Trophoblast cell (in vitro differentiated cells and primary cell): ENCODE data around the gene CXCL1.

Experiments
- DNase-seq, 2 donors: peaks; one replicate each; pipeline ENCODE4 v3.0.0-alpha.2; 2016
- H2AFZ ChIP-seq: 2 replicates; pipeline ENCODE4 v1.6.1; 2013; ENCODE audit warnings: low read length, moderate library complexity, mild to moderate bottlenecking; ENCODE audit not compliant: insufficient read depth, poor library complexity
- H2AK5ac ChIP-seq: 2 replicates; pipeline ENCODE4 v1.6.1; 2013; ENCODE audit warnings: mild to moderate bottlenecking, low read length
- H2BK120ac ChIP-seq: 2 replicates; pipeline ENCODE4 v1.6.1; 2013; ENCODE audit warnings: low read length, mild to moderate bottlenecking, moderate library complexity; ENCODE audit not compliant: insufficient read depth, poor library complexity
- H2BK12ac ChIP-seq: 2 replicates; pipeline ENCODE4 v1.6.1; 2013; ENCODE audit warnings: mild to moderate bottlenecking, low read length, moderate library complexity
- H2BK5ac ChIP-seq: 2 replicates; pipeline ENCODE4 v1.6.1; 2013; ENCODE audit warnings: low read length, low read depth, moderate library complexity, mild to moderate bottlenecking; ENCODE audit not compliant: poor library complexity
- H3K14ac ChIP-seq: 2 replicates; pipeline ENCODE4 v1.6.1; 2013; ENCODE audit warnings: mild to moderate bottlenecking, low read length
- H3K18ac ChIP-seq: 2 replicates; pipeline ENCODE4 v1.6.1; 2013; ENCODE audit warnings: mild to moderate bottlenecking, low read length
- H3K23ac ChIP-seq: 2 replicates; pipeline ENCODE4 v1.6.1; 2013; ENCODE audit warnings: low read length
- H3K27ac ChIP-seq: 2 replicates; pipeline ENCODE4 v1.5.1; 2013; ENCODE audit warnings: low read depth, mild to moderate bottlenecking, inconsistent platforms, low read length, moderate library complexity
- H3K27me3 ChIP-seq: 2 replicates; pipeline ENCODE4 v1.6.1; 2013; ENCODE audit warnings: inconsistent platforms, mild to moderate bottlenecking, low read length, moderate library complexity; ENCODE audit not compliant: insufficient read depth
- H3K36me3 ChIP-seq, 2 experiments: 1 replicate in 1 of 2; 2 replicates in 1 of 2; pipeline ENCODE4 v1.6.1; 2013; ENCODE audit warnings: low read length in 2 of 2, mild to moderate bottlenecking in 2 of 2, moderate library complexity in 1 of 2; ENCODE audit not compliant: insufficient read depth in 2 of 2, control insufficient read depth in 1 of 2
- H3K4ac ChIP-seq: 2 replicates; pipeline ENCODE4 v1.6.1; 2013; ENCODE audit warnings: low read depth, mild to moderate bottlenecking, low read length, moderate library complexity
- H3K4me1 ChIP-seq, 2 experiments: 1 replicate in 1 of 2; 2 replicates in 1 of 2; pipeline ENCODE4 v1.6.1; 2013; ENCODE audit warnings: low read length in 2 of 2, mild to moderate bottlenecking in 2 of 2, moderate library complexity in 1 of 2; ENCODE audit not compliant: insufficient read depth in 2 of 2, control insufficient read depth in 1 of 2
- H3K4me2 ChIP-seq: 2 replicates; pipeline ENCODE4 v1.6.1; 2013; ENCODE audit warnings: inconsistent platforms, mild to moderate bottlenecking, low read length, moderate library complexity
- H3K4me3 ChIP-seq: 2 replicates; pipeline ENCODE4 v1.5.1; 2013; ENCODE audit warnings: mild to moderate bottlenecking, low read depth, low read length, inconsistent platforms
- H3K79me1 ChIP-seq: one replicate; pipeline ENCODE4 v1.6.1; 2013; ENCODE audit warnings: low read length
- H3K79me2 ChIP-seq: 2 replicates; pipeline ENCODE4 v1.6.1; 2013; ENCODE audit warnings: low read length, mild to moderate bottlenecking; ENCODE audit not compliant: control insufficient read depth, insufficient read depth, poor library complexity
- H3K9ac ChIP-seq: 2 replicates; pipeline ENCODE4 v1.6.1; 2013; ENCODE audit warnings: mild to moderate bottlenecking, low read length
- H3K9me3 ChIP-seq: 2 replicates; pipeline ENCODE4 v1.6.1; 2013; ENCODE audit warnings: low read depth, mild to moderate bottlenecking, control low read depth, inconsistent platforms, low read length; ENCODE audit not compliant: insufficient read depth
- H4K12ac ChIP-seq: 2 replicates; pipeline ENCODE4 v1.6.1; 2013; ENCODE audit warnings: low read depth, mild to moderate bottlenecking, low read length, moderate library complexity
- H4K8ac ChIP-seq: 2 replicates; pipeline ENCODE4 v1.6.1; 2013; ENCODE audit warnings: low read depth, mild to moderate bottlenecking, low read length, moderate library complexity
- H4K91ac ChIP-seq: one replicate; pipeline ENCODE4 v1.6.1; 2013; ENCODE audit warnings: low read depth, mild to moderate bottlenecking, low read length, moderate library complexity
- WGBS: extraction: QIAGEN DNeasy Blood & Tissue Kit; methylation state at CpG from one replicate; pipeline ENCODE4 v1.1.7; 2013; ENCODE audit warnings: missing lambda C conversion rate; ENCODE audit not compliant: insufficient read length, insufficient coverage; ENCODE audit errors: extremely low coverage; 5-methylcytosine and 5-hydroxymethylcytosine counted together

Gene CXCL1

DNA sequence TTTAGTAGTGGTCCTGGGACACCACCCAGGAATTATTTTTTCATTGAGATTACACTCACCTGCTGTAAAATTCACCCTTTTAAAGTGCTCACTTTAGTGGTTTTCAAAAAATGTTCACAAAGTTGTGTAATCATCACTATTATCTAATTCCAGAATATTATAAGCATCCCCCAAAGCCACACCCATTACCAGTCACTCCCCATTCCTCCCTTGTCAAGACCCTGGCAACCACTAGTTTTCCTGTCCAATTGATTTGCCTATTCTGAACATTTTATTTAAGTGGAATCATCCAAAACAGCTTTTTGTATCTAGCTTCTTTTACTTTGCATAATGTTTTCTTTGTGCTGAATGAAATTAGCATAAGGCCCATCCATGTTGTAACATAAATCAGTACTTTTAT, 45.4 kb upstream of the CXCL1 start:
- Histone ChIP-seq H2BK120ac (no peak overlapping the region), H3K9me3 (no peaks in the 10 kb centered on the region), H3K4me3 (no peak overlapping the region), H3K27me3 (no peaks in the 10 kb centered on the region), H3K18ac (no peak overlapping the region), H3K27ac (no peak overlapping the region), H3K14ac (no peak overlapping the region), H3K79me2 (no peaks in the 10 kb centered on the region), H3K36me3 (no peaks in the 10 kb centered on the region), H3K23ac (no peak overlapping the region), H2BK12ac (no peak overlapping the region), H4K12ac (no peak overlapping the region), H3K9ac (no peak overlapping the region), H2AFZ (no peak overlapping the region), H4K8ac (no peak overlapping the region), H3K4me1 (no peaks in the 10 kb centered on the region), H3K79me1 (no peaks in the 10 kb centered on the region), H2BK5ac (no peak overlapping the region), H3K4me2 (no peak overlapping the region), H3K4ac (no peak overlapping the region), H2AK5ac (no peak overlapping the region), H4K91ac (no peak overlapping the region)
- no peak for DNase-seq

DNA sequence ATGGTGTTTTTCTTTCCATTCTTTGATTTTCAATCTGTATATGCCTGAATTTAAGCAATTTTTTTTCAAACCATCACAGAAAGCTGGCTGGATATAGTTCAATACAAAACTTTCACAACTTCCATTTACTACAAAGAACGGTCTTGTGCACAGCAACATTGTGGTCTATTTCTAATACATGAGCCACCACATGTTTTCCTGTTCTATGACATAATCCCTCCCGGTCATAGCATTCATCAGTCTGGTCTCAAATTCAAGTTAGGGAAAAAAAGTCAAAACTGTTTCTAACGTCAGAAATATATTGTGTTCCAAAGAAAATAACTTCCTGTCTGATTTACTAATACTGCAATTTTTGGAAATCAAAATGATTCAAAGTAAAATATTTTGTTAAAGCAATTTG, 40.2 kb upstream of the CXCL1 start:
- no peaks in the 10 kb centered on the region for H3K27me3 ChIP-seq
- H3K23ac ChIP-seq, result no peak overlapping the region
- H3K79me1 ChIP-seq, result no peaks in the 10 kb centered on the region
- no peaks in the 10 kb centered on the region for H3K9me3 ChIP-seq
- H4K12ac ChIP-seq, result no peak overlapping the region
- H3K4me2 ChIP-seq, result no peak overlapping the region
- H2AFZ ChIP-seq, result no peak overlapping the region
- no peak overlapping the region for H3K14ac ChIP-seq
- H4K91ac ChIP-seq, result no peak overlapping the region
- no peaks in the 10 kb centered on the region for H3K79me2 ChIP-seq
- no peak overlapping the region for H2BK12ac ChIP-seq
- DNase-seq, result no peak
- no peaks in the 10 kb centered on the region for H3K36me3 ChIP-seq
- no peaks in the 10 kb centered on the region for H3K4me1 ChIP-seq
- no peak overlapping the region for H4K8ac ChIP-seq
- no peak overlapping the region for H3K4ac ChIP-seq
- H2BK120ac ChIP-seq, result no peak overlapping the region
- no peak overlapping the region for H3K18ac ChIP-seq
- no peak overlapping the region for H2AK5ac ChIP-seq
- no peak overlapping the region for H3K27ac ChIP-seq
- WGBS, result no CpG with 5 or more reads among the region's 3 CpGs
- no peak overlapping the region for H2BK5ac ChIP-seq
- no peak overlapping the region for H3K9ac ChIP-seq
- H3K4me3 ChIP-seq, result no peak overlapping the region

DNA sequence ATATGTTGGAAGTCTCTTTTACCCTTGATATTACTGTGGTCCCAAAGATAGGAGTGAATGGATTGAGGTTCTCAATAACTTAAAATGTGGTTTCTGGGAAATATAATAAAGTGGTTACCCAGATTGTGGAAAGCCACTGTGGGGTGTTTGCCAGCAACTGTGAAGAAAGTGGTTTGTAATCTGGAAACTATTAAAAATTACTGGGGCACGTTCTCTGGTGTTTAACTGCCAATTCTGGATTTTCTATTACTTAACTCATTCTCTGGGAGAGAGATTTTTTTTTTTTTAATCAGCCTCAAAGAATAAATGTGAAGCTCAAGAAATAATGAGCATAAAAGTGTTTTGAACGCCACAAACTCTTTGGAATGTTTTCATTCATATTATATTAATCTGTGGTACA, 37.6 kb upstream of the CXCL1 start:
- Histone ChIP-seq H2AFZ (no peak overlapping the region), H3K23ac (no peak overlapping the region), H3K27ac (no peak overlapping the region), H3K79me2 (no peaks in the 10 kb centered on the region), H2BK12ac (no peak overlapping the region), H2AK5ac (no peak overlapping the region), H3K27me3 (no peaks in the 10 kb centered on the region), H4K91ac (no peak overlapping the region), H4K8ac (no peak overlapping the region), H3K79me1 (no peaks in the 10 kb centered on the region), H3K9me3 (no peaks in the 10 kb centered on the region), H2BK120ac (no peak overlapping the region), H3K14ac (no peak overlapping the region), H3K4me1 (peaks cover 2 to 5% of the 10 kb centered on the region in 2 experiments), H4K12ac (no peak overlapping the region), H3K4ac (no peak overlapping the region), H3K9ac (no peak overlapping the region), H2BK5ac (no peak overlapping the region), H3K36me3 (no peaks in the 10 kb centered on the region), H3K4me2 (no peak overlapping the region), H3K4me3 (no peak overlapping the region), H3K18ac (no peak overlapping the region)
- no peak for DNase-seq
- WGBS, result no CpG with 5 or more reads among the region's 2 CpGs

GRCh38 chr4:73832651-73833237, 36.4 kb upstream of the CXCL1 start:
- Histone ChIP-seq H4K8ac (no peak overlapping the region), H3K27ac (no peak overlapping the region), H3K36me3 (no peaks in the 10 kb centered on the region), H3K9ac (no peak overlapping the region), H3K9me3 (no peaks in the 10 kb centered on the region), H3K23ac (no peak overlapping the region), H3K79me2 (no peaks in the 10 kb centered on the region), H3K14ac (no peak overlapping the region), H2BK120ac (no peak overlapping the region), H4K12ac (no peak overlapping the region), H2AFZ (no peak overlapping the region), H3K27me3 (no peaks in the 10 kb centered on the region), H3K79me1 (no peaks in the 10 kb centered on the region), H3K18ac (no peak overlapping the region), H4K91ac (no peak overlapping the region), H2BK12ac (no peak overlapping the region), H2BK5ac (no peak overlapping the region), H3K4ac (no peak overlapping the region), H2AK5ac (no peak overlapping the region), H3K4me1 (peaks cover 5 to 9% of the 10 kb centered on the region in 2 experiments), H3K4me2 (no peak overlapping the region), H3K4me3 (no peak overlapping the region)
- no CpG with 5 or more reads among the region's 1 CpG for WGBS
- no peak for DNase-seq
